RWPE1 (cell line): ENCODE measurements around the gene PP2D1.
"Not testable (repeated sequence)": the region's sequence is repeated elsewhere in the genome, so short reads cannot be mapped to it uniquely, and the experiment has no call there.

Experiments used
- CTCF ChIA-PET: fragments of 350-600 bp; sonication (Branson Sonifier 250); formaldehyde crosslinking; extraction: SDS; loops from one replicate; lab custom pipeline; 2021; lab: Yijun Ruan, JAX
- POLR2A ChIA-PET: fragments of 400-600 bp; formaldehyde crosslinking; extraction: SDS; loops from one replicate; lab custom pipeline; 2020; ENCODE audit warnings: antibody characterized with exemption; ENCODE audit not compliant: low non-redundant PET; lab: Yijun Ruan, JAX
- DNase-seq: peaks from one replicate; pipeline ENCODE4 v3.0.0; 2012; ENCODE audit warnings: low spot score
- H3K27ac ChIP-seq: fragments of 450-650 bp; 2 replicates; pipeline ENCODE4 v1.5.1; 2017
- CTCF ChIP-seq: fragments of 450-650 bp; conservative IDR thresholded peaks from 2 replicates; pipeline ENCODE4 v1.5.1; 2017; ENCODE audit warnings: low read depth, mild to moderate bottlenecking

PP2D1 gene

GRCh38 chr3:20047341-20047779 lies 35.3 kb upstream of the PP2D1 start:
- no peak for DNase-seq
- ChIA-PET POLR2A (no interaction called here), CTCF (no interaction called here)
- no peak for TF ChIP-seq CTCF
- H3K27ac ChIP-seq, result no peak overlapping the region

GRCh38 chr3:20046556-20046955 lies 34.5 kb upstream of the PP2D1 start:
- POLR2A ChIA-PET, result no interaction called here
- CTCF ChIA-PET, result no interaction called here
- no peak overlapping the region for H3K27ac ChIP-seq
- TF ChIP-seq CTCF, result no peak
- DNase-seq, result no peak

GRCh38 chr3:20045141-20045540 lies 33.1 kb upstream of the PP2D1 start:
- CTCF ChIA-PET, result interaction anchor here (0.6 kb wide), 1 partner anchor 190 kb away, joined by 5 read pairs; no protein-coding TSS in a partner anchor
- POLR2A ChIA-PET, H3K27ac ChIP-seq, DNase-seq: not testable (repeated sequence)

- DNase-seq, result no peak
- H3K27ac ChIP-seq, result peak overlapping the region; percentile 68
- ChIA-PET CTCF (no interaction called here), POLR2A (no interaction called here)
- TF ChIP-seq CTCF, result no peak
Observed at GRCh38 chr3:20043825-20044224, 31.8 kb upstream of the PP2D1 start.

GRCh38 chr3:20043396-20043795 lies 31.3 kb upstream of the PP2D1 start:
- peak overlapping the region; percentile 68 for H3K27ac ChIP-seq
- no peak for DNase-seq
- no peak for TF ChIP-seq CTCF
- CTCF ChIA-PET, result no interaction called here
- POLR2A ChIA-PET, result interaction anchor here (0.7 kb wide), 1 partner anchor 96 kb away, joined by 3 read pairs; no protein-coding TSS in a partner anchor

GRCh38 chr3:20042331-20042730 lies 30.3 kb upstream of the PP2D1 start:
- no peak for TF ChIP-seq CTCF
- H3K27ac ChIP-seq, result no peak overlapping the region
- ChIA-PET CTCF (no interaction called here), POLR2A (no interaction called here)
- no peak for DNase-seq

- no peak for DNase-seq
- ChIA-PET CTCF (interaction anchor here (0.7 kb wide), 1 partner anchor 70 kb away, joined by 4 read pairs; no protein-coding TSS in a partner anchor), POLR2A (no interaction called here)
- TF ChIP-seq CTCF, result no peak
- peak overlapping the region; percentile 95 for H3K27ac ChIP-seq
Observed at GRCh38 chr3:20041197-20041780, 29.2 kb upstream of the PP2D1 start.
